K562 (cell line): ENCODE data around the gene MBNL2. TPM values are rescaled to one million over a fixed set of nuclear protein-coding genes. Genes with fewer than 3 reads are reported as not detected.

Experiments
- CAMTA2 ChIP-seq: fragments of 250-450 bp; sonication (Bioruptor Pico); conservative IDR thresholded peaks from 2 replicates; pipeline ENCODE4 v1.5.1; 2022
- CBFA2T3 ChIP-seq: fragments of 450-650 bp; IDR thresholded peaks from 2 replicates; pipeline ENCODE4 v1.6.1; 2017
- CBX2 ChIP-seq: fragments of 200-600 bp; sonication (generic); IDR thresholded peaks from one replicate; pipeline ENCODE4 v1.6.1; 2012; ENCODE audit warnings: mild to moderate bottlenecking, low read length, inconsistent platforms; ENCODE audit not compliant: insufficient read depth, poor library complexity, severe bottlenecking
- CREM ChIP-seq: IDR thresholded peaks from 2 replicates; pipeline ENCODE4 v1.6.1; 2014; ENCODE audit warnings: antibody characterized with exemption, low read depth
- HMG20B ChIP-seq: fragments of 250-450 bp; sonication (Bioruptor Pico); IDR thresholded peaks from 2 replicates; pipeline ENCODE4 v1.5.0; 2021; ENCODE audit warnings: mild to moderate bottlenecking
- NFE2L1 ChIP-seq: fragments of 450-650 bp; IDR thresholded peaks from 2 replicates; pipeline ENCODE4 v1.6.1; 2016; ENCODE audit warnings: missing genetic modification characterization, low read depth, mild to moderate bottlenecking, missing compliant biosample characterization, moderate library complexity, borderline replicate concordance
- POU5F1 ChIP-seq: fragments of 150-350 bp; IDR thresholded peaks from 2 replicates; pipeline ENCODE4 v1.6.1; 2014; ENCODE audit warnings: borderline replicate concordance, low read length, low read depth, mild to moderate bottlenecking; ENCODE audit not compliant: partially characterized antibody
- TCF3 ChIP-seq: sonication (generic); formaldehyde crosslinking; IDR thresholded peaks from 2 replicates; pipeline ENCODE4 v1.4.0; 2020; ENCODE audit warnings: mild to moderate bottlenecking, missing genetic modification reagents
- ZNF224 ChIP-seq: sonication (generic); formaldehyde crosslinking; IDR thresholded peaks from 2 replicates; pipeline ENCODE4 v1.8.0; 2022; ENCODE audit warnings: mild to moderate bottlenecking, missing genetic modification reagents
- ZNF23 ChIP-seq: fragments of 250-450 bp; sonication (Bioruptor Pico); IDR thresholded peaks from 2 replicates; pipeline ENCODE4 v1.4.0; 2020; ENCODE audit warnings: mild to moderate bottlenecking
- ZNF785 ChIP-seq: fragments of 250-450 bp; sonication (Bioruptor Pico); IDR thresholded peaks from 2 replicates; pipeline ENCODE4 v1.4.0; 2020; ENCODE audit warnings: mild to moderate bottlenecking
- polyA plus RNA-seq, 8 experiments: library from polyadenylated mRNA; depleted of rRNA in 4 of 8; stranded (reverse) in 5 of 8; unstranded in 3 of 8; fragments of >200 nt; fragmentation: Nextera tagmentation in 2 of 8; fragmentation: Illumina TruSeq in 1 of 8; extraction: Ambion mirVana in 2 of 8; extraction: Trizol in 1 of 8; gene quantifications; 2 replicates each; pipeline versions ENCODE4 v1.2.1 to v1.2.3, GENCODE V29; 2011 to 2014; ENCODE audit warnings: inconsistent platforms in 1 of 8, missing spikeins in 1 of 8
- total RNA-seq, 7 experiments: library from RNA; depleted of rRNA in 6 of 7; stranded (reverse); fragments of >200 nt in 6 of 7; fragmentation: Illumina TruSeq in 2 of 7; extraction: Trizol in 2 of 7; gene quantifications; 2 replicates each; pipeline versions ENCODE4 v1.2.1 to v1.2.3, GENCODE V29; 2011 to 2021; ENCODE audit warnings: low replicate concordance in 1 of 7
- TF ChIP-seq, protein P1 (sequence below), 2 experiments: fragments of 450-650 bp in 1 of 2; sonication (generic) in 1 of 2; formaldehyde crosslinking in 1 of 2; IDR thresholded peaks in 1 of 2; conservative IDR thresholded peaks in 1 of 2; 2 replicates each; pipeline versions ENCODE4 v1.6.1 to v1.8.1; 2016 to 2023; ENCODE audit warnings: mild to moderate bottlenecking in 2 of 2, moderate library complexity in 2 of 2, inconsistent platforms in 1 of 2, missing genetic modification reagents in 1 of 2
- TF ChIP-seq, protein P2 (sequence below): IDR thresholded peaks from 2 replicates; pipeline ENCODE4 v1.6.1; 2014; ENCODE audit warnings: antibody characterized with exemption
- TF ChIP-seq, protein P3 (sequence below), 2 experiments: fragments of 450-650 bp; conservative IDR thresholded peaks; 2 replicates each; pipeline ENCODE4 v1.6.1; 2017; ENCODE audit warnings: mild to moderate bottlenecking in 2 of 2, moderate library complexity in 2 of 2
- TF ChIP-seq, protein P4 (sequence below): fragments of 250-450 bp; sonication (Bioruptor Pico); IDR thresholded peaks from 2 replicates; pipeline ENCODE4 v1.5.0; 2021
- TF ChIP-seq, protein P5 (sequence below): sonication (generic); formaldehyde crosslinking; IDR thresholded peaks from 2 replicates; pipeline ENCODE4 v1.8.1; 2023; ENCODE audit warnings: mild to moderate bottlenecking, missing genetic modification reagents, moderate library complexity
- TF ChIP-seq, protein P6 (sequence below), 3 experiments: IDR thresholded peaks in 2 of 3; conservative IDR thresholded peaks in 1 of 3; 2 replicates each; pipeline ENCODE4 v1.5.1; 2011 to 2012; ENCODE audit warnings: low read length in 3 of 3, mild to moderate bottlenecking in 3 of 3, control low read depth in 2 of 3, improper control_type of control experiment in 1 of 3, inconsistent platforms in 1 of 3, low read depth in 1 of 3, mixed read lengths in 1 of 3, moderate library complexity in 1 of 3; ENCODE audit not compliant: insufficient read depth in 2 of 3

MBNL2 gene
- total and polyA plus RNA-seq, 9 of the 15 experiments (the other 6 are each of a cell fraction or from before 2014, with no cell fraction given) = 7.0 to 24.8 (median 13.8) TPM

DNA sequence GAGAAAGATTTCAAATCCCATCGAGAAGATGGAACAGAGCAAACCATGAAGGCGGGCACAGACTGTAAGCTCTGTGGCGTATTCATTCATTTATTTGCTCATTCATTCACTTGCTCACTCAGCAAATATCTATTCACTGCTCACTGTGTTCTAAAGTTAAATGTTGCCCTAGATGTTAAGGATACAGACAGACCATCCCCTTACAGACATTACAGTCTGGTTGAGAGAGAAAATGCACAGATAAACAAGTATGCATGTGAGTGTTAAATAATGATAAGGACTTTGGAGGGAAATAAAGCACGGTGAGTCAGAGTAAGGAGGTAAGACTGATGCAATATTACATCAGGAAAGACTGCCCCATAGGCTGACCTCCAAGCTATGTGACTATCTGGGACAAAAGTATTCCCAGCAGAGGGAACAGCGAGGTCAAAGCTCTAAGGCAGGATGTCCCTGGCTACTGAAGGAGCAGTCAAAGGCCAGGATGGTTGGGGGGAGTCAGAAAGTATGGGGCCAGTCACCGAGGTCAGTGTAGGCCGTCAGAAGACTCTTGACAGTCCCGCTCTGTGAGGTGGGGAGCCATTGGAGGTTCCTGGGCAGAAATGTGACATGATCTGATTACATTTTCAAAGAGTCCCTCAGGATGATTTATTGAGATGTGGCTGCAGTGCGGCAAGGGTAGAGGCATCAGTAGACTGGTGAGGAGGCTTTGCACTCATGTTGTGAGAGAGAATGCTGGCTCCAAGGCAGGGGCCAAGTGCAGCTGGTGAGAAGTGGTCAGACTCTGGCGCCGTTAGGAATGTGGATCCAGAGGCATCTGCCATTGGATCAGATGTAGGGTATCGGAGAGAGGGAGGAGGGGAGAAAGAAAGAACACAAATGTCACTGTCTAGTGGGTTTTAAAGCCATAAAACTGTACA, 37.9 kb downstream of the MBNL2 start (continued):
- TF ChIP-seq NFE2L1 (tag) (no peak), POU5F1 (no peak), ZNF23 (CRISPR knock-in tag) (no peak), TCF3 (CRISPR knock-in tag) (peak; percentile 95), CBX2 (no peak), CAMTA2 (no peak), CREM (peak; percentile 79), HMG20B (no peak), ZNF785 (CRISPR knock-in tag) (no peak), ZNF224 (CRISPR knock-in tag) (no peak), CBFA2T3 (peak; percentile 97)
- TF ChIP-seq, protein P1, sequence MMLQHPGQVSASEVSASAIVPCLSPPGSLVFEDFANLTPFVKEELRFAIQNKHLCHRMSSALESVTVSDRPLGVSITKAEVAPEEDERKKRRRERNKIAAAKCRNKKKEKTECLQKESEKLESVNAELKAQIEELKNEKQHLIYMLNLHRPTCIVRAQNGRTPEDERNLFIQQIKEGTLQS (IDR thresholded peaks at IDR 0.05) = peak; percentile 100
- TF ChIP-seq, protein P1 (CRISPR knock-in tag; conservative IDR thresholded peaks at IDR 0.05) = peak; percentile 94
- TF ChIP-seq, protein P2, sequence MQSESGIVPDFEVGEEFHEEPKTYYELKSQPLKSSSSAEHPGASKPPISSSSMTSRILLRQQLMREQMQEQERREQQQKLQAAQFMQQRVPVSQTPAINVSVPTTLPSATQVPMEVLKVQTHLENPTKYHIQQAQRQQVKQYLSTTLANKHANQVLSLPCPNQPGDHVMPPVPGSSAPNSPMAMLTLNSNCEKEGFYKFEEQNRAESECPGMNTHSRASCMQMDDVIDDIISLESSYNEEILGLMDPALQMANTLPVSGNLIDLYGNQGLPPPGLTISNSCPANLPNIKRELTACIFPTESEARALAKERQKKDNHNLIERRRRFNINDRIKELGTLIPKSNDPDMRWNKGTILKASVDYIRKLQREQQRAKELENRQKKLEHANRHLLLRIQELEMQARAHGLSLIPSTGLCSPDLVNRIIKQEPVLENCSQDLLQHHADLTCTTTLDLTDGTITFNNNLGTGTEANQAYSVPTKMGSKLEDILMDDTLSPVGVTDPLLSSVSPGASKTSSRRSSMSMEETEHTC = peak; percentile 63; the same call in 1 of the 2 replicates
- TF ChIP-seq, protein P3, sequence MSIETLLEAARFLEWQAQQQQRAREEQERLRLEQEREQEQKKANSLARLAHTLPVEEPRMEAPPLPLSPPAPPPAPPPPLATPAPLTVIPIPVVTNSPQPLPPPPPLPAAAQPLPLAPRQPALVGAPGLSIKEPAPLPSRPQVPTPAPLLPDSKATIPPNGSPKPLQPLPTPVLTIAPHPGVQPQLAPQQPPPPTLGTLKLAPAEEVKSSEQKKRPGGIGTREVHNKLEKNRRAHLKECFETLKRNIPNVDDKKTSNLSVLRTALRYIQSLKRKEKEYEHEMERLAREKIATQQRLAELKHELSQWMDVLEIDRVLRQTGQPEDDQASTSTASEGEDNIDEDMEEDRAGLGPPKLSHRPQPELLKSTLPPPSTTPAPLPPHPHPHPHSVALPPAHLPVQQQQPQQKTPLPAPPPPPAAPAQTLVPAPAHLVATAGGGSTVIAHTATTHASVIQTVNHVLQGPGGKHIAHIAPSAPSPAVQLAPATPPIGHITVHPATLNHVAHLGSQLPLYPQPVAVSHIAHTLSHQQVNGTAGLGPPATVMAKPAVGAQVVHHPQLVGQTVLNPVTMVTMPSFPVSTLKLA (conservative IDR thresholded peaks at IDR 0.05) = peak; percentile 35 to 78
- TF ChIP-seq, protein P4, sequence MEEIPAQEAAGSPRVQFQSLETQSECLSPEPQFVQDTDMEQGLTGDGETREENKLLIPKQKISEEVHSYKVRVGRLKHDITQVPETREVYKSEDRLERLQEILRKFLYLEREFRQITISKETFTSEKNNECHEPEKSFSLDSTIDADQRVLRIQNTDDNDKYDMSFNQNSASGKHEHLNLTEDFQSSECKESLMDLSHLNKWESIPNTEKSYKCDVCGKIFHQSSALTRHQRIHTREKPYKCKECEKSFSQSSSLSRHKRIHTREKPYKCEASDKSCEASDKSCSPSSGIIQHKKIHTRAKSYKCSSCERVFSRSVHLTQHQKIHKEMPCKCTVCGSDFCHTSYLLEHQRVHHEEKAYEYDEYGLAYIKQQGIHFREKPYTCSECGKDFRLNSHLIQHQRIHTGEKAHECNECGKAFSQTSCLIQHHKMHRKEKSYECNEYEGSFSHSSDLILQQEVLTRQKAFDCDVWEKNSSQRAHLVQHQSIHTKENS (CRISPR knock-in tag) = no peak
- TF ChIP-seq, protein P5, sequence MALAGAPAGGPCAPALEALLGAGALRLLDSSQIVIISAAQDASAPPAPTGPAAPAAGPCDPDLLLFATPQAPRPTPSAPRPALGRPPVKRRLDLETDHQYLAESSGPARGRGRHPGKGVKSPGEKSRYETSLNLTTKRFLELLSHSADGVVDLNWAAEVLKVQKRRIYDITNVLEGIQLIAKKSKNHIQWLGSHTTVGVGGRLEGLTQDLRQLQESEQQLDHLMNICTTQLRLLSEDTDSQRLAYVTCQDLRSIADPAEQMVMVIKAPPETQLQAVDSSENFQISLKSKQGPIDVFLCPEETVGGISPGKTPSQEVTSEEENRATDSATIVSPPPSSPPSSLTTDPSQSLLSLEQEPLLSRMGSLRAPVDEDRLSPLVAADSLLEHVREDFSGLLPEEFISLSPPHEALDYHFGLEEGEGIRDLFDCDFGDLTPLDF (CRISPR knock-in tag) = no peak
- TF ChIP-seq, protein P6, sequence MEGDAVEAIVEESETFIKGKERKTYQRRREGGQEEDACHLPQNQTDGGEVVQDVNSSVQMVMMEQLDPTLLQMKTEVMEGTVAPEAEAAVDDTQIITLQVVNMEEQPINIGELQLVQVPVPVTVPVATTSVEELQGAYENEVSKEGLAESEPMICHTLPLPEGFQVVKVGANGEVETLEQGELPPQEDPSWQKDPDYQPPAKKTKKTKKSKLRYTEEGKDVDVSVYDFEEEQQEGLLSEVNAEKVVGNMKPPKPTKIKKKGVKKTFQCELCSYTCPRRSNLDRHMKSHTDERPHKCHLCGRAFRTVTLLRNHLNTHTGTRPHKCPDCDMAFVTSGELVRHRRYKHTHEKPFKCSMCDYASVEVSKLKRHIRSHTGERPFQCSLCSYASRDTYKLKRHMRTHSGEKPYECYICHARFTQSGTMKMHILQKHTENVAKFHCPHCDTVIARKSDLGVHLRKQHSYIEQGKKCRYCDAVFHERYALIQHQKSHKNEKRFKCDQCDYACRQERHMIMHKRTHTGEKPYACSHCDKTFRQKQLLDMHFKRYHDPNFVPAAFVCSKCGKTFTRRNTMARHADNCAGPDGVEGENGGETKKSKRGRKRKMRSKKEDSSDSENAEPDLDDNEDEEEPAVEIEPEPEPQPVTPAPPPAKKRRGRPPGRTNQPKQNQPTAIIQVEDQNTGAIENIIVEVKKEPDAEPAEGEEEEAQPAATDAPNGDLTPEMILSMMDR (IDR thresholded peaks at IDR 0.05 in 2 of 3, conservative IDR thresholded peaks at IDR 0.05 in 1 of 3; ENCODE audit: insufficient read depth in 2 of 3, low read depth in 1 of 3, low read length in 3 of 3) = no peak
